ENCODE results near the gene NUDT4. TPM values are rescaled to one million over a fixed set of nuclear protein-coding genes. Genes with fewer than 3 reads are reported as not detected.

Gene NUDT4
- total and polyA plus RNA-seq, 2 experiments from 2014 or later, result 330 to 386 TPM

DNA sequence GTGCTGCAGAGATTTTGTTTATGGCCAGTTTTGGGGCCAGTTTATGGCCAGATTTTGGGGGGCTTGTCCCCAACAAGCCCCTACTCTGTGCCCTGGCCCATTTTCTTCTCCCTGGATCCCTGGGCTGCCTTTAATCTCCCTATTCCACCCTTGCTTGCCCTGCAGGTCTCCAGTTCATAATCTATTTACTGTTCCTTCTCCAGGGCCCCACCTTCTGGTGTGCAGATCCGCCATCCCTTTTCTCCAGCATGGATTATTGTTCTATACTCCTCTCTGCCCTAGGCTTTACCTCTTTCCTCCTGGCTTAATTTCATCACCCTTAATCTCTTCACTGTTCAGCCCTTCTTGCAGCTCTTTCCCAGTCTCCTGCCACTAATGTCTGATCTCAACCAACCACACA is 26.0 kb upstream of the NUDT4 start:
- Histone ChIP-seq H3K27me3 (no peaks in the 10 kb centered on the region), H3K9me3 (ENCODE audit: low read depth) (no peaks in the 10 kb centered on the region), H3K4me3 (no peak overlapping the region), H3K36me3 (no peaks in the 10 kb centered on the region), H3K27ac (no peak overlapping the region), H3K4me1 (ENCODE audit: low read depth) (no peaks in the 10 kb centered on the region)
- TF ChIP-seq, protein P1, sequence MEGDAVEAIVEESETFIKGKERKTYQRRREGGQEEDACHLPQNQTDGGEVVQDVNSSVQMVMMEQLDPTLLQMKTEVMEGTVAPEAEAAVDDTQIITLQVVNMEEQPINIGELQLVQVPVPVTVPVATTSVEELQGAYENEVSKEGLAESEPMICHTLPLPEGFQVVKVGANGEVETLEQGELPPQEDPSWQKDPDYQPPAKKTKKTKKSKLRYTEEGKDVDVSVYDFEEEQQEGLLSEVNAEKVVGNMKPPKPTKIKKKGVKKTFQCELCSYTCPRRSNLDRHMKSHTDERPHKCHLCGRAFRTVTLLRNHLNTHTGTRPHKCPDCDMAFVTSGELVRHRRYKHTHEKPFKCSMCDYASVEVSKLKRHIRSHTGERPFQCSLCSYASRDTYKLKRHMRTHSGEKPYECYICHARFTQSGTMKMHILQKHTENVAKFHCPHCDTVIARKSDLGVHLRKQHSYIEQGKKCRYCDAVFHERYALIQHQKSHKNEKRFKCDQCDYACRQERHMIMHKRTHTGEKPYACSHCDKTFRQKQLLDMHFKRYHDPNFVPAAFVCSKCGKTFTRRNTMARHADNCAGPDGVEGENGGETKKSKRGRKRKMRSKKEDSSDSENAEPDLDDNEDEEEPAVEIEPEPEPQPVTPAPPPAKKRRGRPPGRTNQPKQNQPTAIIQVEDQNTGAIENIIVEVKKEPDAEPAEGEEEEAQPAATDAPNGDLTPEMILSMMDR (IDR thresholded peaks at IDR 0.05; ENCODE audit: low read depth, low read length), result no peak
- no peak for DNase-seq (ENCODE audit: low read depth in 1 of 2, low spot score in 1 of 2)

DNA sequence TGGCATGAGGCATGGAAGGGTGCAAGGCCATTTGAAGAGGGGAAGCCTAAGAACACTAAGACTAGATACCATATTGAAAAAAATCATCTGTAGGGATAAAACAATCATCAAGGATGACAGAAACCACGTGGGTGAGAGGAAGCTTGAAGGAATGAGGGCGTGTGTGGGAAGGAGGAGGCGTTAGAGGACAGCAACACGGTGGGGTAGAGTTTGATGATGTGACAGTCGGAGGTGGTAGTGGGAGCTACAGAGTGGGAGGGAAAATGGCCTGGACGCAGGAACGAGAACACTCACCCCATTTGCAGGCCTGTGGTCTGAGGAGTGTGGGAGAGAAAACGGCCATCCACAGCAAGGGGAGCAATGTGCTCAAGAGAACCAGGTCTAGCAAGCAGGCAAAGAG is 25.4 kb upstream of the NUDT4 start:
- H3K36me3 ChIP-seq, result no peaks in the 10 kb centered on the region
- H3K4me3 ChIP-seq, result no peak overlapping the region
- H3K27ac ChIP-seq, result no peak overlapping the region
- TF ChIP-seq, protein P1 (IDR thresholded peaks at IDR 0.05; ENCODE audit: low read depth, low read length), result no peak
- H3K27me3 ChIP-seq, result no peaks in the 10 kb centered on the region
- no peaks in the 10 kb centered on the region for H3K9me3 ChIP-seq (ENCODE audit: low read depth)
- no peak for DNase-seq (ENCODE audit: low read depth in 1 of 2, low spot score in 1 of 2)
- no peaks in the 10 kb centered on the region for H3K4me1 ChIP-seq (ENCODE audit: low read depth)

DNA sequence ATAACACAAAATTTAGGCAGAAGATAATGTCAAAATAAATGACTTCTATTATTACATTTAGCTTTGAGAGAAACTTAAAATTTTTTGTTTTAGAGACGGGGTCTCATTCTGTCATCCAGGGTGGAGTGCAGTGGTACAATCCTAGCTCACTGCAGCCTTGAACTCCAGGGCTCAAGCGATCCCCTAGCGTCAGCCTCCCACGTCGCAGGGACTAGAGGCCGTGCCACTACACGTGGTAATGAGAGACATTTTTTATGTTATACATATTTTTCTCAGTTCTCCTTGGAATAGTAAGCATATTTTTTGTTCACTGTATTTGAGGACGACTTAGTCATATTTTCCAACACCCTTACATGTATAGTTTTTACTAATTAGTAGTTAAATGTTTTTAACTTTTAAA is 21.5 kb upstream of the NUDT4 start:
- TF ChIP-seq, protein P1 (IDR thresholded peaks at IDR 0.05; ENCODE audit: low read depth, low read length), result no peak
- DNase-seq (ENCODE audit: low read depth in 1 of 2, low spot score in 1 of 2), result no peak
- no peaks in the 10 kb centered on the region for H3K27me3 ChIP-seq
- no peaks in the 10 kb centered on the region for H3K9me3 ChIP-seq (ENCODE audit: low read depth)
- no peaks in the 10 kb centered on the region for H3K36me3 ChIP-seq
- H3K4me3 ChIP-seq, result no peak overlapping the region
- no peak overlapping the region for H3K27ac ChIP-seq
- H3K4me1 ChIP-seq (ENCODE audit: low read depth), result no peaks in the 10 kb centered on the region

- TF ChIP-seq, protein P1 (IDR thresholded peaks at IDR 0.05; ENCODE audit: low read depth, low read length), result no peak
- no peaks in the 10 kb centered on the region for H3K27me3 ChIP-seq
- H3K4me1 ChIP-seq (ENCODE audit: low read depth), result peaks cover 7% of the 10 kb centered on the region
- H3K27ac ChIP-seq, result no peak overlapping the region
- no peaks in the 10 kb centered on the region for H3K36me3 ChIP-seq
- no peaks in the 10 kb centered on the region for H3K9me3 ChIP-seq (ENCODE audit: low read depth)
- no peak for DNase-seq (ENCODE audit: low read depth in 1 of 2, low spot score in 1 of 2)
- H3K4me3 ChIP-seq, result no peak overlapping the region
Measured at GRCh38 chr12:93358058-93358457, 19.7 kb upstream of the NUDT4 start.

GRCh38 chr12:93358821-93359220 is 18.9 kb upstream of the NUDT4 start:
- no peak for DNase-seq (ENCODE audit: low read depth in 1 of 2, low spot score in 1 of 2)
- no peak overlapping the region for H3K27ac ChIP-seq

More at GRCh38 chr12:93358821-93359220, 18.9 kb upstream of the NUDT4 start:
- no peaks in the 10 kb centered on the region for H3K27me3 ChIP-seq
- TF ChIP-seq, protein P1 (IDR thresholded peaks at IDR 0.05; ENCODE audit: low read depth, low read length), result no peak
- no peaks in the 10 kb centered on the region for H3K9me3 ChIP-seq (ENCODE audit: low read depth)
- peaks cover 12% of the 10 kb centered on the region for H3K4me1 ChIP-seq (ENCODE audit: low read depth)
- no peak overlapping the region for H3K4me3 ChIP-seq
- H3K36me3 ChIP-seq, result no peaks in the 10 kb centered on the region

All from cardiac muscle cell (in vitro differentiated cells and primary cell).